ENCODE results near the gene PCSK7. TPM values are rescaled to one million over a fixed set of nuclear protein-coding genes. Genes with fewer than 3 reads are reported as not detected.

The PCSK7 gene
- total RNA-seq, 1 donor from 2014 or later, result 35.1 TPM

- peak; percentile 79 to 87 for DNase-seq (ENCODE audit: low read depth in 2 of 2)
Measured at GRCh38 chr11:117232092-117232878, 412 bp upstream of the PCSK7 start, which contains the start of gene RNF214. Gene RNF214 (plus strand): TSS chr11:117232671. CDS start chr11:117234273, 1,602 bp downstream.

GRCh38 chr11:117230999-117231841 is 653 bp downstream of the PCSK7 start:
- DNase-seq (ENCODE audit: low read depth in 2 of 2), result no peak

- no peak for DNase-seq (ENCODE audit: low read depth in 2 of 2)
Measured at GRCh38 chr11:117230286-117230961, 1.4 kb downstream of the PCSK7 start.

- no peak for DNase-seq (ENCODE audit: low read depth in 2 of 2)
Measured at GRCh38 chr11:117229931-117230285, 2.0 kb downstream of the PCSK7 start.

GRCh38 chr11:117229411-117229810 is 2.5 kb downstream of the PCSK7 start:
- no peak for DNase-seq (ENCODE audit: low read depth in 2 of 2)

- DNase-seq (ENCODE audit: low read depth in 2 of 2), result no peak
Measured at GRCh38 chr11:117228091-117228490, 3.8 kb downstream of the PCSK7 start.

GRCh38 chr11:117226388-117227385 is 5.2 kb downstream of the PCSK7 start:
- DNase-seq (ENCODE audit: low read depth in 2 of 2), result peak; percentile 82 to 87

- no peak for DNase-seq (ENCODE audit: low read depth in 2 of 2)
Measured at GRCh38 chr11:117225553-117226170, 6.2 kb downstream of the PCSK7 start.

GRCh38 chr11:117223741-117224689 is 7.9 kb downstream of the PCSK7 start:
- DNase-seq (ENCODE audit: low read depth in 2 of 2), result no peak

- no peak for DNase-seq (ENCODE audit: low read depth in 2 of 2)
Measured at GRCh38 chr11:117222991-117223740, 8.7 kb downstream of the PCSK7 start.

- DNase-seq (ENCODE audit: low read depth in 2 of 2), result peak in 1 of 2 donors; percentile 79
Measured at GRCh38 chr11:117221775-117222517, 9.9 kb downstream of the PCSK7 start.

- DNase-seq (ENCODE audit: low read depth in 2 of 2), result no peak
Measured at GRCh38 chr11:117220999-117221774, 10.7 kb downstream of the PCSK7 start.

GRCh38 chr11:117220568-117220967 is 11.3 kb downstream of the PCSK7 start:
- DNase-seq (ENCODE audit: low read depth in 2 of 2), result peak in 1 of 2 donors; percentile 46

- no peak for DNase-seq (ENCODE audit: low read depth in 2 of 2)
Measured at GRCh38 chr11:117219995-117220394, 11.9 kb downstream of the PCSK7 start.

- DNase-seq (ENCODE audit: low read depth in 2 of 2), result no peak
Measured at GRCh38 chr11:117219455-117219854, 12.4 kb downstream of the PCSK7 start.

- DNase-seq (ENCODE audit: low read depth in 2 of 2), result no peak
Measured at GRCh38 chr11:117219001-117219400, 12.9 kb downstream of the PCSK7 start.
